H9 (cell line): Measurements from ENCODE around the gene PFDN5. TPM values are rescaled to one million over a fixed set of nuclear protein-coding genes. Genes with fewer than 3 reads are reported as not detected.

ENCODE experiments used
- DNase-seq: peaks from one replicate; pipeline ENCODE4 v3.0.0-alpha.2; 2017
- H2AFZ ChIP-seq: one replicate; pipeline ENCODE4 v1.6.1; 2013; ENCODE audit warnings: mild to moderate bottlenecking, low read length, control low read depth, moderate library complexity
- H2AK5ac ChIP-seq: 2 replicates; pipeline ENCODE4 v1.6.1; 2013; ENCODE audit warnings: low read length, control low read depth, mixed read lengths; ENCODE audit not compliant: insufficient read length
- H2BK120ac ChIP-seq: one replicate; pipeline ENCODE4 v1.6.1; 2013; ENCODE audit warnings: low read depth, mild to moderate bottlenecking, low read length, control low read depth, inconsistent platforms; ENCODE audit not compliant: poor library complexity, severe bottlenecking
- H2BK12ac ChIP-seq: 2 replicates; pipeline ENCODE4 v1.6.1; 2013; ENCODE audit warnings: low read length, control low read depth, mixed read lengths, low read depth; ENCODE audit not compliant: insufficient read length
- H2BK15ac ChIP-seq: 2 replicates; pipeline ENCODE4 v1.6.1; 2013; ENCODE audit warnings: low read depth, low read length, control low read depth
- H2BK20ac ChIP-seq: one replicate; pipeline ENCODE4 v1.6.1; 2013; ENCODE audit warnings: low read depth, mild to moderate bottlenecking, low read length, control low read depth, inconsistent platforms; ENCODE audit not compliant: poor library complexity, severe bottlenecking
- H2BK5ac ChIP-seq: 2 replicates; pipeline ENCODE4 v1.6.1; 2013; ENCODE audit warnings: low read length, control low read depth, mixed read lengths; ENCODE audit not compliant: insufficient read length
- H3K14ac ChIP-seq: 2 replicates; pipeline ENCODE4 v1.6.1; 2013; ENCODE audit warnings: low read length, control low read depth; ENCODE audit not compliant: insufficient read depth
- H3K18ac ChIP-seq: 2 replicates; pipeline ENCODE4 v1.6.1; 2013; ENCODE audit warnings: low read depth, mild to moderate bottlenecking, mixed read lengths, low read length, control low read depth; ENCODE audit not compliant: insufficient read length
- H3K23ac ChIP-seq: 2 replicates; pipeline ENCODE4 v1.6.1; 2013; ENCODE audit warnings: low read length, control low read depth, mixed read lengths, low read depth; ENCODE audit not compliant: insufficient read length
- H3K23me2 ChIP-seq: 2 replicates; pipeline ENCODE4 v1.6.1; 2013; ENCODE audit warnings: low read depth, mild to moderate bottlenecking, mixed read lengths, low read length, control low read depth; ENCODE audit not compliant: insufficient read length, poor library complexity, severe bottlenecking
- H3K27ac ChIP-seq: 2 replicates; pipeline ENCODE4 v1.5.1; 2013; ENCODE audit warnings: low read length, control low read depth, mixed read lengths, low read depth; ENCODE audit not compliant: insufficient read length
- H3K27me3 ChIP-seq: 2 replicates; pipeline ENCODE4 v1.6.1; 2013; ENCODE audit warnings: low read length, control low read depth, inconsistent platforms; ENCODE audit not compliant: insufficient read depth
- H3K4ac ChIP-seq: 2 replicates; pipeline ENCODE4 v1.6.1; 2013; ENCODE audit warnings: low read depth, mild to moderate bottlenecking, control low read depth, inconsistent platforms, low read length, moderate library complexity
- H3K4me1 ChIP-seq: 2 replicates; pipeline ENCODE4 v1.6.1; 2013; ENCODE audit warnings: low read length, control low read depth, inconsistent platforms; ENCODE audit not compliant: insufficient read depth
- H3K4me2 ChIP-seq: 2 replicates; pipeline ENCODE4 v1.6.1; 2013; ENCODE audit warnings: low read length, control low read depth, mixed read lengths; ENCODE audit not compliant: insufficient read length, insufficient read depth
- H3K56ac ChIP-seq: 2 replicates; pipeline ENCODE4 v1.6.1; 2013; ENCODE audit warnings: low read depth, mild to moderate bottlenecking, mixed read lengths, low read length, control low read depth; ENCODE audit not compliant: insufficient read length
- H3K79me1 ChIP-seq: 2 replicates; pipeline ENCODE4 v1.6.1; 2013; ENCODE audit warnings: low read depth, mild to moderate bottlenecking, moderate library complexity, low read length, control low read depth, inconsistent platforms; ENCODE audit not compliant: insufficient read depth, poor library complexity, severe bottlenecking
- H3K79me2 ChIP-seq: 2 replicates; pipeline ENCODE4 v1.6.1; 2013; ENCODE audit warnings: low read length, control low read depth, inconsistent platforms; ENCODE audit not compliant: insufficient read depth
- H3K9ac ChIP-seq: 2 replicates; pipeline ENCODE4 v1.6.1; 2013; ENCODE audit warnings: low read length, control low read depth, mixed read lengths; ENCODE audit not compliant: insufficient read length; ENCODE audit errors: extremely low read depth
- H3K9me3 ChIP-seq: one replicate; pipeline ENCODE4 v1.6.1; 2013; ENCODE audit warnings: low read depth, low read length, inconsistent platforms; ENCODE audit not compliant: control insufficient read depth
- H3T11ph ChIP-seq: one replicate; pipeline ENCODE4 v1.6.1; 2013; ENCODE audit warnings: mild to moderate bottlenecking, low read length, control low read depth, inconsistent platforms
- H4K20me1 ChIP-seq: one replicate; pipeline ENCODE4 v1.6.1; 2013; ENCODE audit not compliant: control insufficient read depth, insufficient read length, insufficient read depth
- H4K5ac ChIP-seq: 2 replicates; pipeline ENCODE4 v1.6.1; 2013; ENCODE audit warnings: low read depth, mild to moderate bottlenecking, mixed read lengths, low read length, control low read depth; ENCODE audit not compliant: insufficient read length
- H4K8ac ChIP-seq: replicated peaks from 2 replicates; pipeline ENCODE4 v1.6.1; 2013; ENCODE audit warnings: low read length, control low read depth, mixed read lengths, low read depth; ENCODE audit not compliant: insufficient read length
- H4K91ac ChIP-seq: 2 replicates; pipeline ENCODE4 v1.6.1; 2013; ENCODE audit warnings: low read depth, mild to moderate bottlenecking, moderate library complexity, mixed read lengths, low read length, control low read depth; ENCODE audit not compliant: insufficient read length
- H3K27ac Mint-ChIP-seq, 3 experiments: 2 replicates in 2 of 3; 3 replicates in 1 of 3; pipeline ENCODE4 v1.8.0; 2020 to 2021; ENCODE audit warnings: mixed read lengths in 3 of 3, mild to moderate bottlenecking in 1 of 3, moderate library complexity in 1 of 3
- H3K27me3 Mint-ChIP-seq: 2 replicates; pipeline ENCODE4 v1.8.0; 2021; ENCODE audit warnings: low read depth, mild to moderate bottlenecking, moderate library complexity, mixed read lengths
- H3K36me3 Mint-ChIP-seq, 3 experiments: 2 replicates in 2 of 3; 3 replicates in 1 of 3; pipeline ENCODE4 v1.8.0; 2020 to 2021; ENCODE audit warnings: low read depth in 3 of 3, mixed read lengths in 3 of 3; ENCODE audit not compliant: insufficient read depth in 1 of 3
- H3K4me1 Mint-ChIP-seq, 2 experiments: 2 replicates each; pipeline ENCODE4 v1.8.0; 2020; ENCODE audit warnings: mixed read lengths in 2 of 2
- H3K4me3 Mint-ChIP-seq, 2 experiments: 2 replicates in 1 of 2; 3 replicates in 1 of 2; pipeline ENCODE4 v1.8.0; 2020 to 2021; ENCODE audit warnings: mild to moderate bottlenecking in 2 of 2, mixed read lengths in 2 of 2, moderate library complexity in 1 of 2
- H3K9me3 Mint-ChIP-seq, 2 experiments: 2 replicates in 1 of 2; 3 replicates in 1 of 2; pipeline ENCODE4 v1.8.0; 2020; ENCODE audit warnings: mild to moderate bottlenecking in 2 of 2, mixed read lengths in 2 of 2, moderate library complexity in 1 of 2
- WGBS: extraction: QIAGEN DNeasy Blood & Tissue Kit; methylation state at CpG from one replicate; pipeline ENCODE4 v1.1.7; 2013; ENCODE audit warnings: missing lambda C conversion rate, low lambda C conversion rate, mixed read lengths; ENCODE audit not compliant: insufficient read length; ENCODE audit errors: extremely low coverage; 5-methylcytosine and 5-hydroxymethylcytosine counted together
- total RNA-seq: library from RNA; stranded (reverse); gene quantifications from 2 replicates; pipeline ENCODE4 v1.2.1, GENCODE V29; 2021
- TF ChIP-seq, protein P1 (sequence below): fragments of 200-600 bp; sonication (generic); conservative IDR thresholded peaks from 3 replicates; pipeline ENCODE4 v1.8.0; 2021; ENCODE audit warnings: antibody characterized with exemption, mild to moderate bottlenecking

PFDN5 gene
- total RNA-seq, 1 experiment from 2014 or later: 285 TPM

DNA sequence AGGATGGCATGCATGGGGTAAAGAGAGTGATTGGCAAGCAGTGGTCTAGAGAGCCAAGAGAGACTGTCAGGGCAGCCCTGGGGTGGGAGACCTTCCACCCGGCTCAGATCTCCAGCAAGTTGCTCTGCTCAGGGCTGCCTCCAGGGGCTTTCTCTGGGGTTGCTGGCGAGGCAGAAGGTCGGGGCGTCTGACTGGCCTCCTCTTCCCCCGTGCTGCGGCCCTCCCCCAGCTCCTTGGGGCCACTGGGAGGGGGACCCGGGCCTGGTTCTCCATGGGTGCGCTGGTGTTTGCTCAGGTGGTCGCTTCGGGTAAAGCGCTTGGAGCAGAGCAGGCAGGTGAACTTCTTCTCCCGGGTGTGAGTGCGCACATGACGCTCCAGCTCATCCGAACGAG, 32.7 kb downstream of the PFDN5 start:
- Histone ChIP-seq H2BK5ac (no peak overlapping the region), H3K14ac (no peak overlapping the region), H2AFZ (no peak overlapping the region), H3K79me1 (no peaks in the 10 kb centered on the region), H3K4me2 (no peak overlapping the region), H2BK20ac (no peak overlapping the region), H2BK15ac (no peak overlapping the region), H3K27ac (no peak overlapping the region), H3K79me2 (no peaks in the 10 kb centered on the region), H4K20me1 (no peaks in the 10 kb centered on the region), H3K23me2 (peaks cover 13% of the 10 kb centered on the region), H2BK12ac (no peak overlapping the region), H2AK5ac (no peak overlapping the region), H3T11ph (no peak overlapping the region), H3K18ac (no peak overlapping the region), H4K91ac (no peak overlapping the region), H3K56ac (no peak overlapping the region), H3K9me3 (no peaks in the 10 kb centered on the region), H4K5ac (no peak overlapping the region), H2BK120ac (no peak overlapping the region), H3K27me3 (peaks cover 18% of the 10 kb centered on the region), H3K4me1 (no peaks in the 10 kb centered on the region), H4K8ac (no peak overlapping the region), H3K9ac (no peak overlapping the region), H3K23ac (no peak overlapping the region), H3K4ac (no peak overlapping the region)
- no peaks in the 10 kb centered on the region; a peak in 1 of 7 replicates for H3K36me3 Mint-ChIP-seq
- peaks cover 19 to 36% of the 10 kb centered on the region in 2 experiments for H3K4me1 Mint-ChIP-seq
- peaks cover 83% of the 10 kb centered on the region for H3K27me3 Mint-ChIP-seq
- no CpG with 5 or more reads among the region's 16 CpGs for WGBS
- DNase-seq: peak; percentile 82
- TF ChIP-seq, protein P1, sequence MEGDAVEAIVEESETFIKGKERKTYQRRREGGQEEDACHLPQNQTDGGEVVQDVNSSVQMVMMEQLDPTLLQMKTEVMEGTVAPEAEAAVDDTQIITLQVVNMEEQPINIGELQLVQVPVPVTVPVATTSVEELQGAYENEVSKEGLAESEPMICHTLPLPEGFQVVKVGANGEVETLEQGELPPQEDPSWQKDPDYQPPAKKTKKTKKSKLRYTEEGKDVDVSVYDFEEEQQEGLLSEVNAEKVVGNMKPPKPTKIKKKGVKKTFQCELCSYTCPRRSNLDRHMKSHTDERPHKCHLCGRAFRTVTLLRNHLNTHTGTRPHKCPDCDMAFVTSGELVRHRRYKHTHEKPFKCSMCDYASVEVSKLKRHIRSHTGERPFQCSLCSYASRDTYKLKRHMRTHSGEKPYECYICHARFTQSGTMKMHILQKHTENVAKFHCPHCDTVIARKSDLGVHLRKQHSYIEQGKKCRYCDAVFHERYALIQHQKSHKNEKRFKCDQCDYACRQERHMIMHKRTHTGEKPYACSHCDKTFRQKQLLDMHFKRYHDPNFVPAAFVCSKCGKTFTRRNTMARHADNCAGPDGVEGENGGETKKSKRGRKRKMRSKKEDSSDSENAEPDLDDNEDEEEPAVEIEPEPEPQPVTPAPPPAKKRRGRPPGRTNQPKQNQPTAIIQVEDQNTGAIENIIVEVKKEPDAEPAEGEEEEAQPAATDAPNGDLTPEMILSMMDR: peak; percentile 35; the same call in 2 of the 3 replicates
- H3K9me3 Mint-ChIP-seq: no peaks in the 10 kb centered on the region; a peak in 1 of 5 replicates
- H3K27ac Mint-ChIP-seq: no peak overlapping the region
- no peak overlapping the region for H3K4me3 Mint-ChIP-seq
